ENCODE results near the gene C5. TPM values are rescaled to one million over a fixed set of nuclear protein-coding genes. Genes with fewer than 3 reads are reported as not detected.

C5 gene
- total and polyA plus RNA-seq, 2 donors (not counting 1 experiment from before 2014, with no cell fraction given), result 1.9 to 7.3 TPM

DNA sequence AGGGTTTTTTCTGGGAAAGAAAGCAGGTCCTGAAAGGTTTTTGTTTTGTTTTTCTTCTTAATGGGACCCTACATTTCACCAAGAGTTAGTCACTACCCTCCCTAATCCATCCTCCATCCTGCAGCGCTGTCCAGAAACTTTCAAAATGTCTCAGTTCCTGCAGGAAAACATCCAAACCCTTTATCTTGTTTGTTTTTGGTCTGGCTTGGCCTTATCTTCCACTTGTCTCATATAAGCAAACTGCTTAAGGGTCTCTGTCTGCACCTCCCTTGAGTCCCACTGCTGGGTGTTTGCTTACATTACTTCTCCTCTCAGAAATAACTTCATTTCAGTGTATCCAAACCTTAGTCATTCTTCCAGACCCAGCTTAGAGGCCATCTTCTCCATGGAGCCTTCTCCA is 112.5 kb downstream of the C5 start:
- TF ChIP-seq CTCF (conservative IDR thresholded peaks at IDR 0.05 in 1 of 2, IDR thresholded peaks at IDR 0.05 in 1 of 2; ENCODE audit: low read depth in 1 of 2, low read length in 2 of 2) (no peak), EZH2 (IDR thresholded peaks at IDR 0.05; ENCODE audit: low read length, missing control alignments) (no peak)
- Histone ChIP-seq H2AFZ (ENCODE audit: low read length) (no peak overlapping the region), H3K79me2 (ENCODE audit: control insufficient read depth, insufficient read depth, low read length) (no peaks in the 10 kb centered on the region), H3K9me3 (ENCODE audit: control insufficient read depth, insufficient read depth, low read depth, low read length) (no peaks in the 10 kb centered on the region), H3K36me3 (ENCODE audit: control insufficient read depth, insufficient read depth, low read length) (no peaks in the 10 kb centered on the region), H4K20me1 (ENCODE audit: control insufficient read depth, extremely low read depth, insufficient read depth, low read length) (no peaks in the 10 kb centered on the region), H3K27ac (ENCODE audit: insufficient read depth, low read length) (peak overlapping the region; percentile 13), H3K9ac (ENCODE audit: insufficient read depth, low read length) (no peak overlapping the region), H3K4me2 (ENCODE audit: extremely low read depth, insufficient read depth, low read length) (peak overlapping the region; percentile 37), H3K4me1 (ENCODE audit: control insufficient read depth, extremely low read depth, insufficient read depth, low read length) (peaks cover 28% of the 10 kb centered on the region), H3K27me3 (ENCODE audit: control insufficient read depth, insufficient read depth, low read length) (no peaks in the 10 kb centered on the region), H3K4me3 (replicated peaks in 1 of 4; ENCODE audit: control extremely low read depth in 1 of 4, insufficient read depth in 1 of 4, low read depth in 3 of 4, low read length in 4 of 4) (no peak overlapping the region)
- DNase-seq (ENCODE audit: low read depth in 2 of 2), result peak; percentile 51 to 86

GRCh38 chr9:120937127-120937526 is 112.9 kb downstream of the C5 start:
- Histone ChIP-seq H4K20me1 (ENCODE audit: control insufficient read depth, extremely low read depth, insufficient read depth, low read length) (no peaks in the 10 kb centered on the region), H3K36me3 (ENCODE audit: control insufficient read depth, insufficient read depth, low read length) (no peaks in the 10 kb centered on the region), H3K4me3 (replicated peaks in 1 of 4; ENCODE audit: control extremely low read depth in 1 of 4, insufficient read depth in 1 of 4, low read depth in 3 of 4, low read length in 4 of 4) (no peak overlapping the region), H2AFZ (ENCODE audit: low read length) (no peak overlapping the region), H3K27ac (ENCODE audit: insufficient read depth, low read length) (peak overlapping the region; percentile 13), H3K4me1 (ENCODE audit: control insufficient read depth, extremely low read depth, insufficient read depth, low read length) (peaks cover 27% of the 10 kb centered on the region), H3K9ac (ENCODE audit: insufficient read depth, low read length) (no peak overlapping the region), H3K27me3 (ENCODE audit: control insufficient read depth, insufficient read depth, low read length) (no peaks in the 10 kb centered on the region), H3K79me2 (ENCODE audit: control insufficient read depth, insufficient read depth, low read length) (no peaks in the 10 kb centered on the region), H3K9me3 (ENCODE audit: control insufficient read depth, insufficient read depth, low read depth, low read length) (no peaks in the 10 kb centered on the region), H3K4me2 (ENCODE audit: extremely low read depth, insufficient read depth, low read length) (peak overlapping the region; percentile 37)
- no peak for TF ChIP-seq CTCF (conservative IDR thresholded peaks at IDR 0.05 in 1 of 2, IDR thresholded peaks at IDR 0.05 in 1 of 2; ENCODE audit: low read depth in 1 of 2, low read length in 2 of 2)
- TF ChIP-seq EZH2 (IDR thresholded peaks at IDR 0.05; ENCODE audit: low read length, missing control alignments), result no peak
- DNase-seq (ENCODE audit: low read depth in 2 of 2), result peak in 1 of 2 donors; percentile 23

GRCh38 chr9:120936764-120937122 is 113.3 kb downstream of the C5 start:
- Histone ChIP-seq H4K20me1 (ENCODE audit: control insufficient read depth, extremely low read depth, insufficient read depth, low read length) (no peaks in the 10 kb centered on the region), H3K36me3 (ENCODE audit: control insufficient read depth, insufficient read depth, low read length) (no peaks in the 10 kb centered on the region), H3K27ac (ENCODE audit: insufficient read depth, low read length) (no peak overlapping the region), H3K79me2 (ENCODE audit: control insufficient read depth, insufficient read depth, low read length) (no peaks in the 10 kb centered on the region), H2AFZ (ENCODE audit: low read length) (no peak overlapping the region), H3K27me3 (ENCODE audit: control insufficient read depth, insufficient read depth, low read length) (no peaks in the 10 kb centered on the region), H3K4me2 (ENCODE audit: extremely low read depth, insufficient read depth, low read length) (no peak overlapping the region), H3K4me1 (ENCODE audit: control insufficient read depth, extremely low read depth, insufficient read depth, low read length) (peaks cover 31% of the 10 kb centered on the region), H3K4me3 (replicated peaks in 1 of 4; ENCODE audit: control extremely low read depth in 1 of 4, insufficient read depth in 1 of 4, low read depth in 3 of 4, low read length in 4 of 4) (no peak overlapping the region), H3K9me3 (ENCODE audit: control insufficient read depth, insufficient read depth, low read depth, low read length) (no peaks in the 10 kb centered on the region), H3K9ac (ENCODE audit: insufficient read depth, low read length) (no peak overlapping the region)
- TF ChIP-seq EZH2 (IDR thresholded peaks at IDR 0.05; ENCODE audit: low read length, missing control alignments), result no peak
- TF ChIP-seq CTCF (conservative IDR thresholded peaks at IDR 0.05 in 1 of 2, IDR thresholded peaks at IDR 0.05 in 1 of 2; ENCODE audit: low read depth in 1 of 2, low read length in 2 of 2), result no peak
- no peak for DNase-seq (ENCODE audit: low read depth in 2 of 2)

Measured in fibroblast of lung (primary cell).